Uterus (tissue), 4 donors: ENCODE measurements around the gene EPB41L1. TPM values are rescaled to one million over a fixed set of nuclear protein-coding genes. Genes with fewer than 3 reads are reported as not detected.

ENCODE experiments used
- DNase-seq, 2 donors: peaks; one replicate each; pipeline ENCODE4 v3.0.0-alpha.2; 2019 to 2020
- H3K27ac ChIP-seq, 2 donors: fragments of 200-600 bp; sonication (generic); 1 replicate in 1 of 2; 2 replicates in 1 of 2; pipeline ENCODE4 v1.5.1; 2016 to 2018
- H3K27me3 ChIP-seq, 2 donors: fragments of 200-600 bp; sonication (generic); one replicate each; pipeline ENCODE4 v1.5.1; 2018 to 2019; ENCODE audit warnings: control low read depth in 1 of 2
- H3K36me3 ChIP-seq, 2 donors: fragments of 200-600 bp; sonication (generic); one replicate each; pipeline ENCODE4 v1.5.1; 2019; ENCODE audit warnings: control low read depth in 1 of 2
- H3K4me1 ChIP-seq, 2 donors: fragments of 200-600 bp; sonication (generic); one replicate each; pipeline ENCODE4 v1.5.1; 2018 to 2019; ENCODE audit warnings: control low read depth in 1 of 2
- H3K4me3 ChIP-seq, 2 donors: fragments of 200-600 bp; sonication (generic); 1 replicate in 1 of 2; 2 replicates in 1 of 2; pipeline ENCODE4 v1.5.1; 2018 to 2019; ENCODE audit warnings: mild to moderate bottlenecking in 1 of 2
- H3K9me3 ChIP-seq, 2 donors: fragments of 200-600 bp; sonication (generic); one replicate each; pipeline ENCODE4 v1.5.1; 2019; ENCODE audit warnings: control low read depth in 1 of 2
- CTCF ChIP-seq, 4 experiments: fragments of 200-600 bp in 2 of 4; fragments of 450-650 bp in 2 of 4; sonication (generic) in 2 of 4; IDR thresholded peaks; one replicate each; pipeline ENCODE4 v1.5.1; 2016 to 2019; ENCODE audit warnings: antibody characterized with exemption in 4 of 4, mild to moderate bottlenecking in 2 of 4, moderate library complexity in 1 of 4
- POLR2A ChIP-seq, 2 donors: fragments of 450-650 bp; IDR thresholded peaks; one replicate each; pipeline ENCODE4 v1.6.1; 2016; ENCODE audit warnings: antibody characterized with exemption in 2 of 2, mild to moderate bottlenecking in 1 of 2, moderate library complexity in 1 of 2
- intact Hi-C: fragments of 100-400 bp; cut with DNase I; formaldehyde crosslinking; loops from one replicate; pipeline ENCODE4 v1.15.1; 2023; ENCODE audit warnings: low total_unique reads
- total RNA-seq, 4 donors: library from RNA; depleted of rRNA in 3 of 4; stranded (reverse); fragments of >200 nt in 3 of 4; gene quantifications; one replicate each; pipeline versions ENCODE4 v1.1.0 to v1.2.4, GENCODE V29; 2014 to 2023
- donor health status: DM: yes; HTN: yes; CAD: no.

EPB41L1 gene
- total RNA-seq, 4 donors from 2014 or later = 4.9 to 69.2 (median 33.2) TPM

GRCh38 chr20:36264426-36265246, 110.1 kb downstream of the EPB41L1 start:
- intact Hi-C loops = no loop called here
- Histone ChIP-seq H3K27ac (no peak overlapping the region), H3K4me1 (no peaks in the 10 kb centered on the region), H3K9me3 (no peaks in the 10 kb centered on the region), H3K36me3 (no peaks in the 10 kb centered on the region), H3K27me3 (no peaks in the 10 kb centered on the region), H3K4me3 (no peak overlapping the region)
- TF ChIP-seq POLR2A (IDR thresholded peaks at IDR 0.05) = no peak
- no peak for TF ChIP-seq CTCF (IDR thresholded peaks at IDR 0.05)
- DNase-seq = no peak

GRCh38 chr20:36266189-36266588, 111.6 kb downstream of the EPB41L1 start:
- Histone ChIP-seq H3K4me1 (no peaks in the 10 kb centered on the region), H3K27ac (no peak overlapping the region), H3K4me3 (no peak overlapping the region), H3K9me3 (no peaks in the 10 kb centered on the region), H3K36me3 (no peaks in the 10 kb centered on the region), H3K27me3 (no peaks in the 10 kb centered on the region)
- DNase-seq = no peak
- intact Hi-C loops = no loop called here
- TF ChIP-seq POLR2A (IDR thresholded peaks at IDR 0.05) = no peak
- TF ChIP-seq CTCF (IDR thresholded peaks at IDR 0.05) = no peak

GRCh38 chr20:36267605-36268381, 113.3 kb downstream of the EPB41L1 start:
- Histone ChIP-seq H3K36me3 (no peaks in the 10 kb centered on the region), H3K4me1 (no peaks in the 10 kb centered on the region), H3K9me3 (no peaks in the 10 kb centered on the region), H3K27ac (no peak overlapping the region), H3K27me3 (no peaks in the 10 kb centered on the region), H3K4me3 (no peak overlapping the region)
- intact Hi-C loops = no loop called here
- TF ChIP-seq CTCF (IDR thresholded peaks at IDR 0.05) = no peak
- no peak for TF ChIP-seq POLR2A (IDR thresholded peaks at IDR 0.05)
- no peak for DNase-seq

GRCh38 chr20:36268440-36269342, 114.2 kb downstream of the EPB41L1 start:
- intact Hi-C loops = no loop called here
- no peaks in the 10 kb centered on the region for H3K36me3 ChIP-seq
- TF ChIP-seq CTCF (IDR thresholded peaks at IDR 0.05) (no peak), POLR2A (IDR thresholded peaks at IDR 0.05) (no peak)
- no peaks in the 10 kb centered on the region for H3K9me3 ChIP-seq
- H3K4me1 ChIP-seq = no peaks in the 10 kb centered on the region
- H3K27ac ChIP-seq = no peak overlapping the region
- no peak for DNase-seq
- no peaks in the 10 kb centered on the region for H3K27me3 ChIP-seq
- no peak overlapping the region for H3K4me3 ChIP-seq
